Measurements from ENCODE around the gene OSBPL10.

GRCh38 chr3:31743331-31744089 is 237.6 kb downstream of the OSBPL10 start:
- TF ChIP-seq, protein P1, sequence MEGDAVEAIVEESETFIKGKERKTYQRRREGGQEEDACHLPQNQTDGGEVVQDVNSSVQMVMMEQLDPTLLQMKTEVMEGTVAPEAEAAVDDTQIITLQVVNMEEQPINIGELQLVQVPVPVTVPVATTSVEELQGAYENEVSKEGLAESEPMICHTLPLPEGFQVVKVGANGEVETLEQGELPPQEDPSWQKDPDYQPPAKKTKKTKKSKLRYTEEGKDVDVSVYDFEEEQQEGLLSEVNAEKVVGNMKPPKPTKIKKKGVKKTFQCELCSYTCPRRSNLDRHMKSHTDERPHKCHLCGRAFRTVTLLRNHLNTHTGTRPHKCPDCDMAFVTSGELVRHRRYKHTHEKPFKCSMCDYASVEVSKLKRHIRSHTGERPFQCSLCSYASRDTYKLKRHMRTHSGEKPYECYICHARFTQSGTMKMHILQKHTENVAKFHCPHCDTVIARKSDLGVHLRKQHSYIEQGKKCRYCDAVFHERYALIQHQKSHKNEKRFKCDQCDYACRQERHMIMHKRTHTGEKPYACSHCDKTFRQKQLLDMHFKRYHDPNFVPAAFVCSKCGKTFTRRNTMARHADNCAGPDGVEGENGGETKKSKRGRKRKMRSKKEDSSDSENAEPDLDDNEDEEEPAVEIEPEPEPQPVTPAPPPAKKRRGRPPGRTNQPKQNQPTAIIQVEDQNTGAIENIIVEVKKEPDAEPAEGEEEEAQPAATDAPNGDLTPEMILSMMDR (IDR thresholded peaks at IDR 0.05) = no peak
- no peak for TF ChIP-seq EZH2phosphoT487 (IDR thresholded peaks at IDR 0.05)
- TF ChIP-seq EZH2 (IDR thresholded peaks at IDR 0.05) = no peak

Data from neural progenitor cell (in vitro differentiated cells).